HG03095 (cell line): ENCODE measurements around the gene HIBCH.
"Not testable (repeated sequence)": the region's sequence is repeated elsewhere in the genome, so short reads cannot be mapped to it uniquely, and the experiment has no call there.

ENCODE experiments used
- ATAC-seq: cut with Tn5 transposase; IDR thresholded peaks from one replicate; pipeline ENCODE4 v1.9.1; 2021; ENCODE audit warnings: moderate library complexity; ENCODE audit not compliant: unreplicated experiment

Gene HIBCH

DNA sequence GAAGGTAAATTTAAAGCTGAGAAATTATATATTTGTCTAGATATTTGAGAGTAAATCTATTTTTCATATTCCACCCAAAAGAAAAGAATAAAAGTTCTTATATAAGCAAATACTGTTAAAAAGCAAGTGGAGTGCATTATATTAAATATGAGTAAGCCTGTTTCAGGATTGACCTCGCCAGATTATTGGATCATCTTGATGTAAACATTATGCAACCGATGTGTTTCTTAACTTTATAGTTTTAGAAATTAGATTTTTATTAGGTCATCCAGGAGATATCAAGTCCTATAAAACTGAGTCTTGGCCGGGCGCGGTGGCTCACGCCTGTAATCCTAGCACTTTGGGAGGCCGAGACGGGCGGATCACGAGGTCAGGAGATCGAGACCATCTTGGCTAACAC lies 156.8 kb downstream of the HIBCH start:
- ATAC-seq, result no peak

GRCh38 chr2:190159453-190159852 lies 160.2 kb downstream of the HIBCH start:
- no peak for ATAC-seq

DNA sequence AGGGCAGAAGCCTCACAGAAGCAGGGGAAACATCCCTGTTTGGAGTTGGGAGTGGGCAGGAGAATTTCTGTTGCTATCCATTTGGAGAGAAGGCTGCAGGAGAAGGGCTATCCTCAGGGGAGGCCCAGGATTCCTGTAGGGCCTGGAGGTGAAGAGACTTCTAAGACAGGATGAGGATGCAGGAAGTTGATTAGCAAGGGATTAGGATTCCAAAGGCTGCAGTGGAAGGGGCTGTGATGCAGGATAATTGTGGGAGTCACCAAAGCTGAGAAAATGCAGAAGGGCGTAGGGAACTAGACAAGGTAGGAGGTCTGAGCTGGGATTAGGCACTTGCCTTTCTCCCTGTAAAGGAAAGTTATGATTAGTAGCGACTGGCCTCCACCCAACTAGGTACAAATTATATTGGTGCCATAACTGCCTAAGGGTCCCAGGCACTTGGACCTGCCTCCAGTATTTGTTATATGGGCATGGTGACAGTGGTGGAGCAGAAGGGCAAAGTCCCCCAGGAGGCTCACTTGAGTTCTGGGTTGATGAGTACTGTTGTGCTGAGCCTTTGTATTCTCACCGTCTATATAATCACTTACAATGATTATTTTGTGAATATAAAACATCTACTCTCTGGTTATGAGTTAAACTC lies 160.7 kb downstream of the HIBCH start:
- ATAC-seq, result no peak

- ATAC-seq, result not testable (repeated sequence)
These were observed 161.8 kb downstream of the HIBCH start for GRCh38 chr2:190157613-190158528.

DNA sequence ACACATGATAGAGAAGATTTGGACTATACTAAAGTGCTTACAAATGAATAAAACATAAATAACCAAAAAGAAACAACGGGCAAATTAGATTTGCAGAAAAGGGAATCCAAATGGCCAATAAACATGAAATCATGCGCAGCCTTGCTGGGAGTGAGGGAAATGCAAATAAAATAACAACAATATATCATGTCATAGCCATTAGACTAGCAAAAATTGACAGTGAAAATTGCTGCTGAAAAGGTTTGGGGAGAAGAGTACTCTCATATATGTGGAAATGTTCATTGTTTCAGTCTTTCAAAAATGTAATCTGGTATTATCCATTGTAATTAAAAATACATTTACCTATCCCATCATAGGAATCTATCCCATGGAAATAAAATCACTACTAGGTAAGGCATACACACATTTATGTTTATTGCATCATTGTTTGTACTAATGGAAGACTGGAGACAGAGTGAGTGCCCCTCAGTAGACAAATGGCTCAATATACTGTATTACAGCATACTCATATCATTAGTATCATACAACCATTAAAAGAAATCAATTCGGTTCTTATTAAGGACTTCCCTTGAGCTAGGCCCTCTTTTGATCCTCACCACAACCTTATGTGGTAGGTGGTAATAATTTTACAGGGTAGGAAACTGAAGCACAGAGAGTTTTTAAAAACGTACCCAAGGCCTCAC lies 163.0 kb downstream of the HIBCH start:
- ATAC-seq, result no peak
